GM23248 (cell line): ENCODE results near the gene RAMAC. TPM values are rescaled to one million over a fixed set of nuclear protein-coding genes. Genes with fewer than 3 reads are reported as not detected.

Experiments
- DNase-seq: peaks from one replicate; pipeline ENCODE4 v3.0.0-alpha.2; 2015
- H2AFZ ChIP-seq: fragments of 200-600 bp; sonication (generic); 2 replicates; pipeline ENCODE4 v1.6.1; 2016; ENCODE audit warnings: antibody characterized with exemption
- H3F3A ChIP-seq: fragments of 200-600 bp; sonication (generic); 2 replicates; pipeline ENCODE4 v1.6.1; 2016; ENCODE audit warnings: mild to moderate bottlenecking, antibody characterized with exemption, mixed run types; ENCODE audit not compliant: insufficient read depth
- H3K27ac ChIP-seq: fragments of 200-600 bp; sonication (generic); 2 replicates; pipeline ENCODE4 v1.5.1; 2016; ENCODE audit warnings: mild to moderate bottlenecking
- H3K27me3 ChIP-seq: fragments of 200-600 bp; sonication (generic); replicated peaks from 2 replicates; pipeline ENCODE4 v1.6.1; 2016; ENCODE audit warnings: mild to moderate bottlenecking; ENCODE audit not compliant: insufficient read depth
- H3K36me3 ChIP-seq: fragments of 200-600 bp; sonication (generic); 2 replicates; pipeline ENCODE4 v1.6.1; 2016; ENCODE audit warnings: low read depth, mild to moderate bottlenecking
- H3K4me1 ChIP-seq: fragments of 200-600 bp; sonication (generic); 2 replicates; pipeline ENCODE4 v1.6.1; 2016; ENCODE audit warnings: mild to moderate bottlenecking; ENCODE audit not compliant: insufficient read depth
- H3K4me2 ChIP-seq: fragments of 200-600 bp; sonication (generic); one replicate; pipeline ENCODE4 v1.6.1; 2016; ENCODE audit warnings: mild to moderate bottlenecking; ENCODE audit not compliant: unreplicated experiment
- H3K4me3 ChIP-seq: fragments of 200-600 bp; sonication (generic); 2 replicates; pipeline ENCODE4 v1.5.1; 2016; ENCODE audit warnings: mild to moderate bottlenecking
- H3K79me2 ChIP-seq: fragments of 200-600 bp; sonication (generic); 2 replicates; pipeline ENCODE4 v1.6.1; 2016; ENCODE audit warnings: mild to moderate bottlenecking; ENCODE audit not compliant: insufficient read depth
- H3K9ac ChIP-seq: fragments of 200-600 bp; sonication (generic); 2 replicates; pipeline ENCODE4 v1.6.1; 2016; ENCODE audit warnings: mild to moderate bottlenecking
- H3K9me2 ChIP-seq: fragments of 200-600 bp; sonication (generic); 2 replicates; pipeline ENCODE4 v1.6.1; 2016; ENCODE audit warnings: mixed run types, mild to moderate bottlenecking, moderate library complexity; ENCODE audit not compliant: insufficient read depth
- H3K9me3 ChIP-seq: fragments of 200-600 bp; sonication (generic); one replicate; pipeline ENCODE4 v1.6.1; 2017; ENCODE audit warnings: low read depth
- H4K20me1 ChIP-seq: fragments of 200-600 bp; sonication (generic); 2 replicates; pipeline ENCODE4 v1.6.0; 2016; ENCODE audit not compliant: insufficient read depth
- EZH2 ChIP-seq: fragments of 200-600 bp; sonication (generic); IDR thresholded peaks from 2 replicates; pipeline ENCODE4 v1.6.1; 2018; ENCODE audit warnings: antibody characterized with exemption, mild to moderate bottlenecking; ENCODE audit not compliant: insufficient read depth, poor library complexity, severe bottlenecking
- EZH2phosphoT487 ChIP-seq: fragments of 200-600 bp; sonication (generic); IDR thresholded peaks from 2 replicates; pipeline ENCODE4 v1.6.1; 2018; ENCODE audit warnings: antibody characterized with exemption, moderate library complexity, mild to moderate bottlenecking, low read depth; ENCODE audit not compliant: insufficient read depth
- WGBS, 2 experiments: methylation state at CpG; one replicate each; pipeline ENCODE4 v1.1.6; 2015 to 2017; ENCODE audit warnings: low lambda C conversion rate in 2 of 2, low coverage in 1 of 2; ENCODE audit errors: missing lambda C conversion rate in 2 of 2; 5-methylcytosine and 5-hydroxymethylcytosine counted together
- in situ Hi-C: fragments of 300-500 bp; cut with MboI; formaldehyde crosslinking; loops from 2 replicates; pipeline ENCODE4 v1.15.0; 2020
- polyA plus RNA-seq: library from polyadenylated mRNA; unstranded; fragments of >200 nt; fragmentation: Nextera tagmentation; extraction: Ambion mirVana; gene quantifications from 2 replicates; pipeline ENCODE4 v1.2.1, GENCODE V29; 2016
- total RNA-seq: library from RNA; depleted of rRNA; stranded (reverse); fragments of >200 nt; shearing (Covaris generic); gene quantifications from 2 replicates; pipeline ENCODE4 v1.2.3, GENCODE V29; 2014

The RAMAC gene
- total and polyA plus RNA-seq, 2 experiments from 2014 or later, result 23.9 to 40.2 TPM

DNA sequence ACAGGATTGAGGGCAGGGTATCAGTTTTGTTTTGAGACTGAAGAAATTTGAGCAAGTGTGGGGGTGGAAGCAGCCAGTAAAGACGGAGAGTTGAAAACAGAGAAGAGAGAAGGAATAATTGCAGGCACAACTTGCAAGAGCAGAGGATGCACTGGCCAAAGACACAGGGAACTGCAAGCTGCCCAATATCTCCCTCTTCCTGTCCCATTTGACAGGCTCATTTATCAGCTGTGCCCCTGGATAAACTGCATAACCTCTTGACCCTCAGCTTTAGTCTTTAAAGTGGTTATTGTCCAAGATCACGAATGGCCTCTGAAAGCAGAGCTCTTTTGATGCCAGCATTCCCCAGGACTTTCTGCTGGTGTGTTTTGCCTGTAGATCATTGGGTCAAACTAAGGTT lies 5.0 kb upstream of the RAMAC start:
- Histone ChIP-seq H3K79me2 (no peaks in the 10 kb centered on the region), H3K36me3 (no peaks in the 10 kb centered on the region), H2AFZ (no peak overlapping the region), H3K27ac (no peak overlapping the region), H3K9ac (no peak overlapping the region), H3F3A (no peaks in the 10 kb centered on the region), H3K4me3 (no peak overlapping the region), H3K9me2 (no peaks in the 10 kb centered on the region), H3K9me3 (no peaks in the 10 kb centered on the region), H3K27me3 (no peaks in the 10 kb centered on the region), H3K4me1 (0 out of 2 replicates have a peak, but pooled peaks cover 5% of the 10 kb centered on the region), H4K20me1 (no peaks in the 10 kb centered on the region), H3K4me2 (no peak overlapping the region)
- TF ChIP-seq EZH2 (no peak), EZH2phosphoT487 (no peak)
- WGBS, 2 experiments, result 42 to 43% methylated on average over 2 of the region's 2 CpGs
- DNase-seq, result no peak
- in situ Hi-C loops, result no loop called here

GRCh38 chr15:82986442-82986780 lies 401 bp downstream of the RAMAC start:
- Histone ChIP-seq H4K20me1 (no peaks in the 10 kb centered on the region), H3K9me3 (no peaks in the 10 kb centered on the region), H3K27ac (peak overlapping the region; percentile 45), H3K4me2 (peak overlapping the region; percentile 73), H2AFZ (peak overlapping the region; percentile 91), H3K9me2 (no peaks in the 10 kb centered on the region), H3K4me1 (peaks cover 11% of the 10 kb centered on the region; the same call in 1 of the 2 replicates), H3K79me2 (peaks cover 31% of the 10 kb centered on the region), H3K36me3 (0 out of 2 replicates have a peak, but pooled peaks cover 13% of the 10 kb centered on the region), H3F3A (no peaks in the 10 kb centered on the region), H3K27me3 (no peaks in the 10 kb centered on the region), H3K9ac (peak overlapping the region; percentile 88), H3K4me3 (peak overlapping the region; percentile 83)
- TF ChIP-seq EZH2phosphoT487 (no peak), EZH2 (no peak)
- 0 to 1% methylated on average over 12 of the region's 12 CpGs for WGBS, 2 experiments
- DNase-seq, result no peak
- in situ Hi-C loops, result no loop called here

DNA sequence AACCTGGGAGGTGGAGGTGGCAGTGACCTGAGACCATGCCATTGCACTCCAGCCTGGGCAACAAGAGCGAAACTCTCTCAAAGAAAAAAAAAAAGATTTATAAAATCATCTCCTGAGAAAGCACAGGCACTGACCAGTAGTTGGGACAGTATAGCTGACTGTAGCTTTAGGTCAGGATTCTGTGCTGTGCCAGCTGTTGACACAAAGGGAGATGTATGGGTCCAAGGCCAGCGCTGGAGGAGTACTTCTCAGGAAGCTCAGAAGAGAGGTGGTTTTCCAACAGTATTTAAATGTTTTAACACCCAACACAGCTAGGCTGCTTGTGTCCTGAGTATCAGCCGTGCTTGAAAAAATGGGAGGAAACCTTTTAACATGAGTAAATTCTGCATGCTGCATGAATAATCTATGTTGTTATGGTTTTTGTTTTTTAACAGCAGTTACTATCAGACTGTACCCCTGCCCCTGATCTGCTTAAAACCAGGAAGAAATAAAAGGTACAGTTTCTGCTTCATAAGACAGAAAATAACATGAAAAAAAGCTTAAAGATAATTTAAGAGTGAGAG lies 6.5 kb downstream of the RAMAC start:
- WGBS, 2 experiments, result 86 to 89% methylated on average over 3 of the region's 3 CpGs
- Histone ChIP-seq H3K79me2 (peaks cover 17% of the 10 kb centered on the region), H3K4me1 (no peaks in the 10 kb centered on the region), H4K20me1 (no peaks in the 10 kb centered on the region), H3K9me2 (no peaks in the 10 kb centered on the region), H3K4me2 (no peak overlapping the region), H3F3A (no peaks in the 10 kb centered on the region), H3K4me3 (no peak overlapping the region), H3K9ac (no peak overlapping the region), H2AFZ (no peak overlapping the region), H3K27ac (no peak overlapping the region), H3K36me3 (0 out of 2 replicates have a peak, but pooled peaks cover 13% of the 10 kb centered on the region), H3K27me3 (no peaks in the 10 kb centered on the region), H3K9me3 (no peaks in the 10 kb centered on the region)
- DNase-seq, result no peak
- TF ChIP-seq EZH2phosphoT487 (no peak), EZH2 (no peak)
- in situ Hi-C loops, result no loop called here

DNA sequence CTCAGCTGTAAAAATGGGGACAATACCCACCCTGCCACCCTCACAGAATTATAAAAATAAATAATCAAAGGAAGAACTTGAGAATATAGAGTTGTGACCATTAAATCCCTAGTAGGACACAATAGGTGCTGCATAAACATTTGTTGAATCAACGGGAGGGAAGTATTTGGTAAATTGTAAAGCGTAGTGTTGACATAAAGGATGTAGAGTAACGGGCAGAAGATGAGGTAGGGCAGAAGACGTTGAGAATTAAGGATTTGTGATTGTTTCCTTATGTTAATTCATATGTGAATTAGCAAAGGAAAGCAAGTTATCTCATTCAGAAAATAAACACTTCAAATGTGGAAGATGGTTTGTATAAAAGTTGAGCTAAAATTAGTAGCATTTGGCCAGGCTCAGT lies 7.1 kb downstream of the RAMAC start:
- no peak for TF ChIP-seq EZH2phosphoT487
- TF ChIP-seq EZH2, result no peak
- Histone ChIP-seq H3K9ac (no peak overlapping the region), H4K20me1 (no peaks in the 10 kb centered on the region), H3K4me1 (no peaks in the 10 kb centered on the region), H3K27me3 (no peaks in the 10 kb centered on the region), H3K27ac (no peak overlapping the region), H2AFZ (no peak overlapping the region), H3K79me2 (peaks cover 11% of the 10 kb centered on the region), H3F3A (no peaks in the 10 kb centered on the region), H3K4me2 (no peak overlapping the region), H3K9me3 (no peaks in the 10 kb centered on the region), H3K36me3 (0 out of 2 replicates have a peak, but pooled peaks cover 11% of the 10 kb centered on the region), H3K4me3 (no peak overlapping the region), H3K9me2 (no peaks in the 10 kb centered on the region)
- 60 to 62% methylated on average over 4 of the region's 4 CpGs for WGBS, 2 experiments
- no peak for DNase-seq
- in situ Hi-C loops, result no loop called here

GRCh38 chr15:82995076-82995475 lies 9.1 kb downstream of the RAMAC start:
- no peak overlapping the region for H3K27ac ChIP-seq
- no peaks in the 10 kb centered on the region for H3K27me3 ChIP-seq
- 0 out of 2 replicates have a peak, but pooled peaks cover 3% of the 10 kb centered on the region for H3K4me1 ChIP-seq
- H3K36me3 ChIP-seq, result 0 out of 2 replicates have a peak, but pooled peaks cover 6% of the 10 kb centered on the region
- no peaks in the 10 kb centered on the region for H3K79me2 ChIP-seq
- no peaks in the 10 kb centered on the region for H4K20me1 ChIP-seq
- no peaks in the 10 kb centered on the region for H3F3A ChIP-seq
- H2AFZ ChIP-seq, result no peak overlapping the region
- no peaks in the 10 kb centered on the region for H3K9me2 ChIP-seq
- no peak for DNase-seq
- H3K9me3 ChIP-seq, result no peaks in the 10 kb centered on the region
- no peak overlapping the region for H3K4me2 ChIP-seq
- TF ChIP-seq EZH2 (no peak), EZH2phosphoT487 (no peak)
- WGBS, 2 experiments, result 76 to 81% methylated on average over 2 of the region's 2 CpGs
- H3K9ac ChIP-seq, result no peak overlapping the region
- in situ Hi-C loops, result no loop called here
- H3K4me3 ChIP-seq, result no peak overlapping the region
